ENCODE measurements around the gene TRIM10.
"Not testable (repeated sequence)": the region's sequence is repeated elsewhere in the genome, so short reads cannot be mapped to it uniquely, and the experiment has no call there.

The TRIM10 gene

DNA sequence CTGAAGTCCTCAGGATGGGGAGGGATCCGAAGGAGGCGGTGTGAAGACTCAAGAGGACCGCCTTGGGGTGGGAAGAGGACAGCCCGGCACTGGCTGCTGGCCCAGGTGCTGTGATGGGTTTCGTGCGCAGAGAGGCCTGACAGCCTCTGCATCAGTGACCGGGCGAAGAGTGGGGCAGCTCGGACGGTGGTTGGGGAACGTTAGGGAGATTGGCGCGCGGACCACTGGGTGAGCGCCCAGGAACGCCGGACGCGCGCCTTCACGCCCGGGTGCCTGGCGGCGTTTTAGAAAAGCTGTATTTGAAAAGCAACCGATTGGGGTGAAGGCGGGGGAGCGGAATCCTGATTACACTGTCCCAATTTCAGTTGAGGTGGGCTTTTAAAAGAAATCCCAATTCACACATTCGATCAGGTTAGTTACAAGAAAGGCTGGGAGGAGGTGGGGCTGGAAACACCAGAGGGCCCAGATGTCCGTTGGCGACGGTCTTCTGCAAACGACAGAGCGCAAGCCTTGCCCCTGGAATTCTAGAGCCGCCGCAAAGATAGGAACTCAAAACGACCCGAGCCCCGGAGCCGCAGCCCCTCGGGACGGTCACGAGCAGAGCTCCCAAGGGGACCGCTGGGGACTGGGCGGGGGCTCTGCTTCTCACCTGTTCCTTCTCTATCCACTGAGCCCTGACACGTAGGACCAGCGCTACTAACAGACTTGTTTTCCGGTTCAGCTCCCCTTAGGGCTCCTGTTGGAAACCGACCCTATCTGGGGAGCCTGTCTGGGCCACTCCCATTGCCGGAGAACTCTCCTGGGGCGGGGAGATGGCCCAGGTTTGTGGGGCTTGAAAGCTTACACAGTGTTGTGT, 33.5 kb downstream of the TRIM10 start:
- DNase-seq (ENCODE audit: low spot score): no peak

GRCh38 chr6:30122515-30122914, 38.5 kb downstream of the TRIM10 start:
- DNase-seq (ENCODE audit: low spot score): no peak

GRCh38 chr6:30121446-30122366, 39.3 kb downstream of the TRIM10 start:
- no peak for DNase-seq (ENCODE audit: low spot score)

DNA sequence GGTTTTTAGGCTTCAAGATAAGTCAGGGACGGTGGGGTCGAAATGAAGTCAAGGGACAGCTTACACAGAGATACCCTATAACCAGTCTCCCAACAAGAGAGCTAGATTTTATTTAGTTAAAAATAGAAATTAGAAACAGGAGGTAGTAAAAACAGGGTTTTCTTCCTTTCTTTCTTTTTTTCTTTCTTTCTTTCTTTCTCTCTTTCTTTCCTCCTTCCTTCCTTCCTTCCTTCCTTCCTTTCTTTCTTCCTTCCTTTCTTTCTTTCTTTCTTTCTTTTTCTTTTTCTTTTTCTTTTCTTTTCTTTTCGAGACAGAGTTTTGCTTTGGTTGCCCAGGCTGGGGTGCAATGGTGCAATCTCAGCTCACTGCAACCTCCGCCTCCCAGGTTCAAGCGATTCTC, 42.3 kb downstream of the TRIM10 start:
- not testable (repeated sequence) for DNase-seq (ENCODE audit: low spot score)

DNA sequence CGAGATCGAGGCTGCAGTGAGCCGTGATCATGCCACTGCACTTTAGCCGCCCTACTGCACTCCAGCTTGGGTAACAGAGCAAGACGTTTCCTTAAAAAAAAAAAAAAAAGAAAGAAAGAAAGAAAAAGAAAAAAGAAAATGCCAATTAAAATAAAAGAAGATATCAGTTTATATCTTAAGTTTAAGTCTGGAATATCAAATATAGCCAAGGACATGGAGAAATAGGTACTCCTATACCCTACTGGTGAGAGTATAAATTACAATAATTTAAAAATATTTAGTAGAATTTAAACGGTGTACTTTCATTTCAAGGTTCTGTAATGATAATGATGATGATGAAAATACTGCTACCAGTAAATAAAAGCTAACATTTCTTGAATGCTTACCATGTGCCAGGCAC, 44.3 kb downstream of the TRIM10 start:
- DNase-seq (ENCODE audit: low spot score): no peak

DNA sequence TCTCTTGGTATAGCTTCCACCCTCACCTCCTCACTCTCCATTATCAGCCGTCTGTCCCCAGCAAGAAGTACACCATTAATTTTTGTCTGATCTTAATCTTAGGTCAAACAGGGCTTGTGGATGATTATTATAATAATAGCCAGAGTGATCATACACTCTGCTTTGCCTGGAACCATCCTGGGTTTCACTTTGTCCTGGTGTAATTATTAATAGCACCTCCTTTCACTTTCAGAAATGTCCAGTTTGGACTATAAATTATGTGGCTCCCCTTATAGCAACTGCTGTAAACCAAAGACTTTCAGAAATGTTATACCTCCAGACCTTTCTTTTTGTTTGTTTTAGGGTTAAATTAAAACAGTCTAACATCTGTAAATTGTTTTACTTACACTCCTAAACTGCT, 47.2 kb downstream of the TRIM10 start:
- DNase-seq (ENCODE audit: low spot score): no peak

DNA sequence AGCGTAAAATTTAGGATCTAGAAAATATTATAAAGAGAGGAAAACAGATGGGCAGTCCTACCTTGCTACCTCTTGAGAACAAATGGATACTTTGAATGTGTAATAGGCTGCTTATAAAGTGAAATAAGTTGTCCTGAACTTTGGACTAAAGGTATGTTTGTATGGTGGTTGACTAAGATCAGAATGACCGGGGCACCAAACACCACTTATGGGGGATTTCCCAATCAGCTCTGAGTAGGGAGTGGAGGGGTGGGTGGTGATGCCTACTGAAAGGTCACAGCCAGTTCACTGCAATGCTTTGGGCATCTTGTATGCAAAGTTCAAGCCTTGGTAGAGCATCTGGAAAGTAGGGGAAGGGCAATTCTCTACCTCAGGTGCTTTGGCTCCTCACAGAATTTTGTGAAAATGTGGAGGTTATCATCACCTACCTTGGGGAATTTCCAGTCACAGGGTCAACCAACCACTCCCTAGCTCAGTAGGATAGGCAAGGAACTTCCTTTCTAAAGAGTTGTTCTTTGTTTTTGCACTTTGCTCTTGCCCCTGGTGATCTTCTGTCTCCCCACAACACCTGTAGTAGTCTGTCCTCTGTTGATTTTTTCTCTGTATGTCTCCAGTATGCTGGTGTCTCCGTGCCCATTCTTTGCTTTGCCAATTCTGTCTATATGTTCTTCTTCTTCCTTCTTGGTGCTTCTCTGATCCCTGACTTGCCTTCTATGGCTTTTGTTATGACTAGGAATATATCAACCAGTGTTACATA, 47.8 kb downstream of the TRIM10 start, which contains the start of gene TRIM31:
Gene TRIM31, minus strand, starts transcription at position 88 of the 757 bp plus-strand sequence. CDS start 285 bp downstream, outside the sequence.
- no peak for DNase-seq (ENCODE audit: low spot score)

DNA sequence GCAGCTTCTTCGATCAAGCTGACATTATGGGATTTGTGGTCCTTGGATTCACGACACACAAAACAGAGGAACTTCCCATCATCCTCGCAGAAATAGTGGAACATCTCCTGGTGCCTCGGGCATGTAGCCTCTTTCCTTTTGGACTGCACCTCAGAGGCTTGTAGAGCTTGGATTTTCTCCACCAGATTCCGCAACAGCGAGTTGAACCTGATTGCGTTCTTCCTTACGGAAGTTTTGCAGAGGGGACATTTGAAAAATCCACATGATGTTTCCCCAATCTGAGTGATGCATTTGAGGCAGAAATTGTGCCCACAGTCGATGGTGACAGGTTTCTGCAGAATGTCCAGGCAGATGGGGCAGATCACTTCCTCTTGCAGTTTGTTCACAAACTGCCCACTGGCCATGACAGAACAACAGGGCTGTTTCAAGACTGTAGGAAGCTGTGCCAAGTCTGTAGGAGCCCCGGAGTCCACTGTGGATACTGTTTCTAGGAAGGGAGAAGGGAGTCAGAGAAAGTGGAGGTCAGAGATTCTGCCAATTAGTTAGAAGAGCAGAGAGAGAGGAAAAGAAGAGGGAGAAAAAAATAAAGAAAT, 48.5 kb downstream of the TRIM10 start:
- DNase-seq (ENCODE audit: low spot score): no peak

- no peak for DNase-seq (ENCODE audit: low spot score)
These were observed 49.6 kb downstream of the TRIM10 start for GRCh38 chr6:30111266-30111856.

- DNase-seq (ENCODE audit: low spot score): no peak
These were observed 56.4 kb downstream of the TRIM10 start for GRCh38 chr6:30104661-30105060.

DNA sequence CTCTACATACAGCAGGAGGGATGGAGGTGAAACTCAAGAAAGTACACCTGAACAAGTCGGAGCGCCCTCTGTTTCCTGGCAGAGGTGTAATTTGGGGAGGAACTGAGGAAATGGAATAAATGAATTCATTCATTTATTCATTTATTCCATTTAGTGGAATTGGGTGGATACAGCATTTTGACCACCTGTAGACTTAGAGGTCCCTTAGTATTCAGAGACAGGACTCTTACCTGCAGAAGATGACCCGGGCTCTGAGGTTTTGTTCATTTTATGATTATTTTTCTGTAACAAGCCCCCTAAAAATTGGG, 57.2 kb downstream of the TRIM10 start:
- DNase-seq (ENCODE audit: low spot score): no peak

DNA sequence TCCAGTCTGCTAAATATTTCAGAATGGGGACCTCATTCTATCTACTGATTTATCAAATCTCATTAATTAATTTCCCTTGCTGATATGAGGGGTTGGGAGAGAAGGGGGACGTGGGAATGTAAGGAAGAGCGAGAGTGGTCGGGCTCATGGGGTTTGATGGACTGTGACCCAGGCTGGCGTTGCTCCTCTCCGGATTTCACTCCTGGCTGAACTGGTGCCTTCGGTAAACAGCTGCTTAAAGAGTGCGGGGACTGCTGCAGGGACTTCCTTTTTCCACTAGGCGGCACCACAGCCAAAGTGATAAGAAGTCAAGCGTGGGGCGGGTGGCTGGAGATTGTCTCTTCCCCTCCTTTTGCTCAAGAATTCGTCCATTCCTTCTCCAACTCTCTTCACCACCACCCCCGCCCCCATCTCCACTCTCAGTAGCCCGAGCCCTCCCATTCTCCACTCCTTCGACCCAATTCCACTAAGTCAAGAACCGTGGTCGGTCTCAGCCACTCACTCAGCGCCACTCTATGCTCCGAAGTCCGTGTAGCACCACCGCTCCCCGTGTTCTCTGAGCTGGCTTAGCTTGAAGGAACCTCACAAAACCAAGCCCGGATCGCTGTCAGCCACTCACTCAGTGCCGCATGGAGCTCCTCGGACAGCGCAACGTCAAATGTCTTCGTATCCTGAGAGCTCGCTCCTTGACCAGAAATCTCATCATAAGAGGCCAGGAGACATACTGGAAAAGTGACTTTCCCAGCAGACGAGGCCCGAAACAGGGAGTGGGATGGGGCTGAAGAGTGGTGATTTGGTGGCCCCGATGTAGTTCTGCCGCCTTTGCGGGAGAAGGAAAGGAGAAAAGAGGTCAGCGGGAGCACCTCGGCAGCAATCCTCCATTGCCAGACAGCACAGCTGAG, 57.8 kb downstream of the TRIM10 start:
- peak; percentile 88 for DNase-seq (ENCODE audit: low spot score)

DNA sequence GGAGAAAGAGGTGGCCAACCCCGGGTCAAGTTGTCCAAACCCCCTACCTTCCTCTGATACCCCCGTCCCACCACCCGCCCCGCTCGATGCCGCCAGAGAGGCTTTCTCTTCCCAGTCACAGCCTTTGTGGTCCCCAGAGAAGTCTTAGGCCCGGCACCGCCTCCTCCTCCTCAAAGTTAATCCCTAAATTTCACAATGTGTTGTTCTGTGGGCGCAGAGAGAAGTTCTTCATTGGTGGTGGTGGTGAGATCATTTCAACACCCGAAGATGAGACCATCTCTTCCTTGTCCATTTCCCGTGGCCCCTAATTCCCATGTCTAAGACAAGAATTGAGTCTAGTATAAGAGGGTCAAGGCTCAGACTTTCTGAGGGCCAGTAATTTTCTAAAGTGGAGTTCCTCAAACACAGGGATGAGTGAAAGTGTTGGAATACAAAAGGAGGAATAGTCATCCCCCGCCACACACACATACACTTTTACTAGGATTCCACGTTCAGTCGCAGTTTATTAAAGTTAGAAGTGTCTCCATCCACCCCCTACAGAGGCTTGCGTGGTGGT, 58.5 kb downstream of the TRIM10 start:
- no peak for DNase-seq (ENCODE audit: low spot score)
